CD4-positive, alpha-beta T cell (primary cell): ENCODE measurements around the gene DAPK3. TPM values are rescaled to one million over a fixed set of nuclear protein-coding genes. Genes with fewer than 3 reads are reported as not detected.
"Not testable (repeated sequence)": the region's sequence is repeated elsewhere in the genome, so short reads cannot be mapped to it uniquely, and the experiment has no call there.

Experiments used
- ATAC-seq: fragments of 200-7000 bp; cut with Tn5 transposase; one replicate; pipeline ENCODE4 v1.10.0; 2022; ENCODE audit warnings: mild to moderate bottlenecking; ENCODE audit not compliant: poor library complexity
- CTCF ChIA-PET: fragments of 350-600 bp; sonication (Branson Sonifier 250); formaldehyde crosslinking; loops from one replicate; lab custom pipeline; 2021; ENCODE audit warnings: antibody characterized with exemption, inconsistent platforms; lab: Charles Lee
- POLR2A ChIA-PET: fragments of 350-600 bp; sonication (Branson Sonifier 250); formaldehyde crosslinking; loops from one replicate; lab custom pipeline; 2021; ENCODE audit warnings: antibody characterized with exemption, inconsistent platforms; lab: Charles Lee
- DNase-seq, 14 experiments: peaks; one replicate each; pipeline ENCODE4 v3.0.0-alpha.2; 2013 to 2020; ENCODE audit warnings: mixed read lengths in 2 of 14
- H3K27ac ChIP-seq, 2 donors: one replicate each; pipeline versions ENCODE4 v1.5.1 to v1.7.0; 2013; ENCODE audit warnings: low read length in 2 of 2, low read depth in 1 of 2, mild to moderate bottlenecking in 1 of 2
- H3K27me3 ChIP-seq, 2 experiments: 1 replicate in 1 of 2; 2 replicates in 1 of 2; pipeline versions ENCODE4 v1.6.1 to v1.7.0; 2013; ENCODE audit warnings: low read length in 2 of 2, control low read depth in 1 of 2, mild to moderate bottlenecking in 1 of 2, moderate library complexity in 1 of 2; ENCODE audit not compliant: insufficient read depth in 2 of 2, control insufficient read depth in 1 of 2
- H3K36me3 ChIP-seq: one replicate; pipeline ENCODE4 v1.6.1; 2013; ENCODE audit warnings: low read length, control low read depth; ENCODE audit not compliant: insufficient read depth
- H3K4me1 ChIP-seq: one replicate; pipeline ENCODE4 v1.6.1; 2013; ENCODE audit warnings: low read length, control low read depth; ENCODE audit not compliant: insufficient read depth
- H3K4me3 ChIP-seq: one replicate; pipeline ENCODE4 v1.5.1; 2013; ENCODE audit warnings: mild to moderate bottlenecking, low read length, moderate library complexity
- H3K9me3 ChIP-seq, 2 experiments: 1 replicate in 1 of 2; 2 replicates in 1 of 2; pipeline versions ENCODE4 v1.6.1 to v1.7.0; 2013; ENCODE audit warnings: low read length in 2 of 2, mild to moderate bottlenecking in 2 of 2, control low read depth in 1 of 2, moderate library complexity in 1 of 2; ENCODE audit not compliant: control insufficient read depth in 1 of 2, insufficient read depth in 1 of 2
- H3K27ac Mint-ChIP-seq: one replicate; pipeline ENCODE4 v1.8.0; 2020; ENCODE audit warnings: mixed read lengths
- H3K27me3 Mint-ChIP-seq: one replicate; pipeline ENCODE4 v1.8.0; 2021; ENCODE audit warnings: mixed read lengths
- H3K36me3 Mint-ChIP-seq: one replicate; pipeline ENCODE4 v1.8.0; 2021; ENCODE audit warnings: low read depth, mixed read lengths
- H3K4me1 Mint-ChIP-seq: one replicate; pipeline ENCODE4 v1.8.0; 2021; ENCODE audit warnings: low read depth, mixed read lengths
- H3K4me3 Mint-ChIP-seq: one replicate; pipeline ENCODE4 v1.8.0; 2020; ENCODE audit warnings: mild to moderate bottlenecking, mixed read lengths
- H3K9me3 Mint-ChIP-seq: one replicate; pipeline ENCODE4 v1.8.0; 2020; ENCODE audit warnings: mixed read lengths
- CTCF ChIP-seq: fragments of 200-600 bp; IDR thresholded peaks from one replicate; pipeline ENCODE4 v1.8.0; 2022; ENCODE audit warnings: antibody characterized with exemption, mild to moderate bottlenecking
- intact Hi-C, 2 experiments: fragments of 100-400 bp; cut with DNase I in 1 of 2; cut with micrococcal nuclease in 1 of 2; formaldehyde crosslinking; loops; one replicate each; pipeline versions ENCODE4 v1.15.1 to v1.9.0; 2023 to 2025; cut with DNase I, micrococcal nuclease
- total RNA-seq, 174 experiments: library from RNA in 2 of 174; stranded (reverse) in 2 of 174; gene quantifications; one replicate each; pipeline ENCODE4 v1.2.3 and lab custom pipeline; 2021 to 2026

DAPK3 gene
- total RNA-seq, 2 experiments from 2014 or later = 21.1 to 22.9 TPM

DNA sequence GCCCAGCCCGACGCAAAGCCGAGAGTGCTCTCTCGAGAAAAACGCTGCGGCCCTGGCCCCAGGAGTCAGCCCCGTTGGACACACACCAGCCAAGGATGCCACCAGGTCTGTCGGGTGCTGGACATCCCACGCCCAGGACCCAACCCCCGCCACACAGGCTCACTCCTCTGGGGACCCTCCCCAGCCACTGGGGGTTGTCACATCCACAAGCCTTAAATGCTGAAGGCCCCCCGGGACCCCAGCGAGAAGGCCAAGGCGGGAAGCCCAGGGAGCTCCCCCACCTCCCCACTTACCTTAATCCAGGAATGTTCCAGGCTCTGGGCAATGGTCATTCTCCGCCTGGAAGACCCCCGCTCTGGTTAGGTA lies 11.2 kb downstream of the DAPK3 start:
- intact Hi-C loops = no loop called here
- no peaks in the 10 kb centered on the region for H3K9me3 ChIP-seq
- peaks cover 58% of the 10 kb centered on the region for H3K36me3 ChIP-seq
- Mint-ChIP-seq H3K9me3 (no peaks in the 10 kb centered on the region), H3K4me1 (no peaks in the 10 kb centered on the region), H3K36me3 (peaks cover 31% of the 10 kb centered on the region), H3K27me3 (no peaks in the 10 kb centered on the region), H3K4me3 (no peak overlapping the region), H3K27ac (no peak overlapping the region)
- H3K4me1 ChIP-seq = no peaks in the 10 kb centered on the region
- DNase-seq (no peak), ATAC-seq (no peak)
- no peak overlapping the region for H3K27ac ChIP-seq
- no peak for TF ChIP-seq CTCF
- no peaks in the 10 kb centered on the region for H3K27me3 ChIP-seq
- ChIA-PET CTCF (no interaction called here), POLR2A (no interaction called here)
- no peak overlapping the region for H3K4me3 ChIP-seq

- intact Hi-C loops = no loop called here
- Histone ChIP-seq H3K36me3 (peaks cover 53% of the 10 kb centered on the region), H3K27me3 (no peaks in the 10 kb centered on the region), H3K27ac (no peak overlapping the region), H3K4me1 (no peaks in the 10 kb centered on the region), H3K9me3 (no peaks in the 10 kb centered on the region), H3K4me3 (no peak overlapping the region)
- ATAC-seq (no peak), DNase-seq (no peak)
- no peak overlapping the region for H3K27ac Mint-ChIP-seq
- no peaks in the 10 kb centered on the region for H3K9me3 Mint-ChIP-seq
- ChIA-PET POLR2A (no interaction called here), CTCF (no interaction called here)
- TF ChIP-seq CTCF = no peak
- H3K4me1 Mint-ChIP-seq = no peaks in the 10 kb centered on the region
- H3K27me3 Mint-ChIP-seq = no peaks in the 10 kb centered on the region
- H3K4me3 Mint-ChIP-seq = no peak overlapping the region
- H3K36me3 Mint-ChIP-seq = peaks cover 28% of the 10 kb centered on the region
These were observed 11.8 kb downstream of the DAPK3 start for GRCh38 chr19:3958836-3959765.

GRCh38 chr19:3955688-3956087 lies 15.2 kb downstream of the DAPK3 start:
- DNase-seq (no peak), ATAC-seq (no peak)
- Mint-ChIP-seq H3K27me3 (peaks cover 6% of the 10 kb centered on the region), H3K4me1 (peaks cover 6% of the 10 kb centered on the region), H3K4me3 (no peak overlapping the region), H3K36me3 (peaks cover 7% of the 10 kb centered on the region), H3K27ac (no peak overlapping the region), H3K9me3 (no peaks in the 10 kb centered on the region)
- CTCF ChIA-PET = interaction anchor here (1.6 kb wide), 1 partner anchor 32 kb away, joined by 5 read pairs; no protein-coding TSS in a partner anchor
- intact Hi-C loops = no loop called here
- H3K27me3 ChIP-seq = no peaks in the 10 kb centered on the region
- peaks cover 25% of the 10 kb centered on the region for H3K36me3 ChIP-seq
- TF ChIP-seq CTCF = no peak
- no peaks in the 10 kb centered on the region for H3K9me3 ChIP-seq
- peaks cover 11% of the 10 kb centered on the region for H3K4me1 ChIP-seq
- POLR2A ChIA-PET = no interaction called here
- no peak overlapping the region for H3K27ac ChIP-seq
- H3K4me3 ChIP-seq = no peak overlapping the region

- H3K36me3 Mint-ChIP-seq, H3K9me3 Mint-ChIP-seq, H3K27ac Mint-ChIP-seq, intact Hi-C loops, H3K27ac ChIP-seq, H3K4me3 Mint-ChIP-seq, H3K9me3 ChIP-seq, H3K27me3 ChIP-seq, H3K27me3 Mint-ChIP-seq, H3K4me3 ChIP-seq, DNase-seq, ATAC-seq, POLR2A ChIA-PET, H3K4me1 Mint-ChIP-seq: not testable (repeated sequence)
- Histone ChIP-seq H3K36me3 (peaks cover 22% of the 10 kb centered on the region), H3K4me1 (peaks cover 15% of the 10 kb centered on the region)
- CTCF ChIA-PET = interaction anchor here (1.6 kb wide), 1 partner anchor 33 kb away, joined by 5 read pairs; no protein-coding TSS in a partner anchor
These were observed 15.6 kb downstream of the DAPK3 start for GRCh38 chr19:3955276-3955675.
